NCI-H1092 treated with DMSO at 0.1 percent for 48 hours (cell line): ENCODE data around the gene WAC.
"Not testable (repeated sequence)": the region's sequence is repeated elsewhere in the genome, so short reads cannot be mapped to it uniquely, and the experiment has no call there.

Experiments used
- DNase-seq: peaks from one replicate; lab custom pipeline; 2025; lab: John Stamatoyannopoulos, UW

The WAC gene, protein sequence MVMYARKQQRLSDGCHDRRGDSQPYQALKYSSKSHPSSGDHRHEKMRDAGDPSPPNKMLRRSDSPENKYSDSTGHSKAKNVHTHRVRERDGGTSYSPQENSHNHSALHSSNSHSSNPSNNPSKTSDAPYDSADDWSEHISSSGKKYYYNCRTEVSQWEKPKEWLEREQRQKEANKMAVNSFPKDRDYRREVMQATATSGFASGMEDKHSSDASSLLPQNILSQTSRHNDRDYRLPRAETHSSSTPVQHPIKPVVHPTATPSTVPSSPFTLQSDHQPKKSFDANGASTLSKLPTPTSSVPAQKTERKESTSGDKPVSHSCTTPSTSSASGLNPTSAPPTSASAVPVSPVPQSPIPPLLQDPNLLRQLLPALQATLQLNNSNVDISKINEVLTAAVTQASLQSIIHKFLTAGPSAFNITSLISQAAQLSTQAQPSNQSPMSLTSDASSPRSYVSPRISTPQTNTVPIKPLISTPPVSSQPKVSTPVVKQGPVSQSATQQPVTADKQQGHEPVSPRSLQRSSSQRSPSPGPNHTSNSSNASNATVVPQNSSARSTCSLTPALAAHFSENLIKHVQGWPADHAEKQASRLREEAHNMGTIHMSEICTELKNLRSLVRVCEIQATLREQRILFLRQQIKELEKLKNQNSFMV

GRCh38 chr10:28532337-28533185, at the start of gene WAC:
TSS of gene WAC (plus strand) at chr10:28533118. CDS start at chr10:28533580, 462 bp downstream.
- peak; percentile 93 for DNase-seq

- no peak for DNase-seq
These were observed 43.7 kb upstream of the WAC start for GRCh38 chr10:28489206-28489605.

DNA sequence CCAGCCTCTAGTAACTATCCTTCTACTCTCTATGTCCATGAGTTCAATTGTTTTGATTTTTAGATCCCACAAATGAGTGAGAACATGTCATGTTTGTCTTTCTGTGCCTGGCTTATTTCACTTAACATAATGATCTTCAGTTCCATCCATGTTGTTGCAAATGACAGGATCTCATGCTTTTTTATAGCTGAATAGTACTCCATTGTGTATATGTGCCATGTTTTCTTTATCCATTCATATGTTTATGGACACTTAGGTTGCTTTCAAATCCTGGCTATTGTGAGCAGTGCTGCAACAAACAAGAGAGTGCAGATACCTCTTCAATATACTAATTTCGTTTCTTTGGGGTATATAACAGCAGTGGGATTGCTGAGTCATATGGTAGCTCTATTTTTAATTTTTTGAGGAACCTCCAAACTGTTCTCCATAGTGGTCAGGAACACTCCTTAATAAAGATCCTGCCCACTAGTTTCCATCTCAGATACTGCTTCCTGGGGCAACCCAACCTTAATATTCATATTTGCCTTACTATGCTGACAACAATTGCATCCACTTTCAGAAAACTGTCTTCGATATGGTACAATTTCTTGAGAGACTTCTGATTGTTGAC, 42.6 kb upstream of the WAC start:
- not testable (repeated sequence) for DNase-seq

GRCh38 chr10:28492116-28492920, 40.6 kb upstream of the WAC start:
- no peak for DNase-seq

GRCh38 chr10:28494420-28494819, 38.5 kb upstream of the WAC start:
- no peak for DNase-seq

GRCh38 chr10:28495084-28495483, 37.8 kb upstream of the WAC start:
- DNase-seq, result no peak

DNA sequence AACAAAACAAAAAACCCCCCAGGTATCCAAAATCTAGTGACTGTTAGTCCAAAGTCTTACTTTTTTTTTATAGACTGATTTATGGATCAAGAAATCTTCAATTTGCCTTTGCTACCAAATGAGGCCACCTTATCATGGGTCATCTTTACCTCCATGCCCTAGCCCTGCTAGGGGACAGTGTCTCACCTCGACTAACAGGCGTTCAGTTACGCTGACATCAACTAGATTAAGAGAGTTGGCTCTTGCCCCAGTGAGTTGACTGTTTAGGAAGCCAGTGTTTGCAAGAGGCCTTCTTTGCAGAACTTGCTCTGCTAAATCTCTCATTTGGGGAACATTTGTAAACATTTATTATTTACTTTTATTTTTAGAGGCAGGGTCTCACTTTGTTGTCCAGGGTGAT, 36.9 kb upstream of the WAC start:
- no peak for DNase-seq

- no peak for DNase-seq
These were observed 36.4 kb upstream of the WAC start for GRCh38 chr10:28496481-28496961.

GRCh38 chr10:28497313-28498126, 35.4 kb upstream of the WAC start:
- DNase-seq, result no peak

- DNase-seq, result not testable (repeated sequence)
These were observed 32.7 kb upstream of the WAC start for GRCh38 chr10:28500203-28500602.

DNA sequence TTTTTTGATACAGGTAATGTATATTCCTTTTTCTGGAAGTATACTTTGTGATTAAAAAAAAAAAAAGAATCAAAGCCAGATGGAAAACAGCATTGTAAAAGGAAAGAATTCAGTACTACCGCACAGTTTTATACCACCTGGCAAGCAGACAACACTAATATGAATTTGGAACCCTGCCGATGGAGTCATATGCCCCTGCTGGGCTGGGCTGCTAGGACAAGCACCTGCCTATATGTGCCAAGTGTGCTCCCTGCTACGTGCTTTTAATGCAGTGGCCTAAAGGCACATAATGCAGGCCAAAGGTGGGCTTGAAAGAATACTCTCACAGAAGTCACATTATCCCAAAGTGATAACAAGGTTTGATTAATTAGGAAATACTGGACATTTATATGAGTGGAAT, 29.8 kb upstream of the WAC start:
- DNase-seq, result peak; percentile 85

- DNase-seq, result no peak
These were observed 27.5 kb upstream of the WAC start for GRCh38 chr10:28505359-28505959.

GRCh38 chr10:28508304-28508925, 24.5 kb upstream of the WAC start:
- no peak for DNase-seq

DNA sequence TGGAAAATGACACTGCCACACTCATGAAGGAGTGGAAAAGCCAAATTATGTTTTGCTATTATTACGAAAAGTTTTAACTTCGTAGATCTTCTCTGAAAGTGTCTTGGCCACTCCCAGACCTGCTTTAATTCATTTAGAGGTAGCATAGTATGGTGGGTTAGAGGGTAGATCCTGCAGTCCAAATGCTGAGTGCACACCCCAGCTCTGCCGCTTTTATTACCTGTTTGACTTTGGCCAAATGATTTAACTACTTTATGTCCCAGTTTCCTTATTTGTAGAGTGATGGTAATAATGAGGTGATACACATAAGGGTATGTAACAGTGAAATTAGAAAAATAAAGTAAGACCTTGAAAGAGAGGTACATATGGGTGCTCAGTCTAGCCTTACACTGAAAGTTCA, 23.6 kb upstream of the WAC start:
- DNase-seq, result no peak

- DNase-seq, result no peak
These were observed 18.3 kb upstream of the WAC start for GRCh38 chr10:28514648-28515047.

- no peak for DNase-seq
These were observed 12.6 kb upstream of the WAC start for GRCh38 chr10:28520346-28520745.

DNA sequence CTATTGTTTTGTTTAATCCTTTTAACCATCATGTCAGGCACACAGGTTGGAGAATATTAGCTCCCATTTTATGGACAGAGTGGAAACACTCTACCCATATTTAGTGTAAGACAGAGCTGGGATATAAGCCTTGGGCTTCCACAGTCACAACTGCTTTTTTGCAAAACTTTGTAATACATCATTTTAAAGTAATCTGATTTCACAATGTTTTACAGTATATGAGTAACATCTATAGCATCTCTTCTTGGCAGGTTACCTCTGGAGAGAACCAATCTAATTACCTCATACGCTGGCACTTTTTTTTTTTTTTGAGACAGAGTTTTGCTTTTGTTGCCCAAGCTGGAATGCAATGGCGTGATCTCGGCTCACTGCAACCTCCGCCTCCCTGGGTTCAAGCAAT, 12.1 kb upstream of the WAC start:
- not testable (repeated sequence) for DNase-seq

GRCh38 chr10:28521961-28522360, 11.0 kb upstream of the WAC start:
- DNase-seq, result not testable (repeated sequence)

DNA sequence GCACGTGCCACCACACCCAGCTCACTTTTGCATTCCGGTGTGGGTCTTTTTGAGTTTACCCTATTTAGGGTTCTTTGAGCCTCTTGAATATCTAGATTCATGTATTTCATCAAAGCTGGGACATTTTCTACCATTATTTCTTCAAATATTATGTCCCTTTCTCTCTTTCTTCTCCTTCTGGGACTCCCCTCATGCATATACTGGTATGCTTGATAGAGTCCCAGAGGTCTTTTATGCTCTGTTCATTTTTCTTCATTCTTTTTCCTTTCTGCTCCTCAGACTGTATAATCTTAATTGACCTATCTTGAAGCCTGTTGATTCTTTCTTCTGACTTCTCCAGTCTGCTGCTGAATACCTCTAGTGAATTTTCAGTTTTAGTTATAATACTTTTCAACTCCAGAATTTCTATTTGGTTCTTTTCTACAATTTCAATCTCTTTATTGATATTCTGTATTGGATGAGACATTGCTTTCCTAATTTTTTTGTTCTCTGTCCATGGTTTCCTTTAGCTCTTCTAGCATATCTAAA, 9.1 kb upstream of the WAC start:
- DNase-seq, result no peak
